Mesenteric fat pad (tissue), 1 donor: ENCODE results near the gene ARHGEF19. TPM values are rescaled to one million over a fixed set of nuclear protein-coding genes. Genes with fewer than 3 reads are reported as not detected.

Source experiments
- DNase-seq: peaks from one replicate; pipeline ENCODE4 v3.0.0-alpha.2; 2020; ENCODE audit warnings: low spot score
- total RNA-seq: library from RNA; stranded (reverse); fragmentation: NEBNext Ultra II Directional; extraction: Animal tissue kit (Norgen Biotek cat#: 25700); gene quantifications from one replicate; pipeline ENCODE4 v1.2.1, GENCODE V29; 2021
- donor health status: DM: yes; HTN: yes; CAD: no.

The ARHGEF19 gene
- total RNA-seq, 1 donor from 2014 or later: 6.7 TPM

- peak; percentile 51 for DNase-seq
Observed at GRCh38 chr1:16244650-16245285, 32.3 kb upstream of the ARHGEF19 start.

- DNase-seq: peak; percentile 89
Observed at GRCh38 chr1:16243936-16244649, 31.6 kb upstream of the ARHGEF19 start.

GRCh38 chr1:16243215-16243610, 30.8 kb upstream of the ARHGEF19 start:
- DNase-seq: no peak

GRCh38 chr1:16242556-16243214, 30.2 kb upstream of the ARHGEF19 start:
- no peak for DNase-seq

- peak; percentile 39 for DNase-seq
Observed at GRCh38 chr1:16241221-16241708, 28.8 kb upstream of the ARHGEF19 start.

- DNase-seq: no peak
Observed at GRCh38 chr1:16239972-16240491, 27.6 kb upstream of the ARHGEF19 start.

GRCh38 chr1:16237343-16237830, 24.9 kb upstream of the ARHGEF19 start:
- no peak for DNase-seq

GRCh38 chr1:16236511-16237342, 24.3 kb upstream of the ARHGEF19 start, which contains the start of gene CPLANE2:
Gene CPLANE2 (minus strand): TSS chr1:16237183. CDS start chr1:16236742, 441 bp downstream.
- DNase-seq: peak; percentile 97

- DNase-seq: no peak
Observed at GRCh38 chr1:16235944-16236510, 23.6 kb upstream of the ARHGEF19 start.

GRCh38 chr1:16235347-16235746, 22.9 kb upstream of the ARHGEF19 start:
- no peak for DNase-seq

- DNase-seq: no peak
Observed at GRCh38 chr1:16233431-16233830, 21.0 kb upstream of the ARHGEF19 start.

GRCh38 chr1:16232316-16232710, 19.9 kb upstream of the ARHGEF19 start:
- DNase-seq: no peak

GRCh38 chr1:16231331-16232315, 19.2 kb upstream of the ARHGEF19 start:
- DNase-seq: no peak

- DNase-seq: no peak
Observed at GRCh38 chr1:16230744-16231143, 18.3 kb upstream of the ARHGEF19 start.

- DNase-seq: no peak
Observed at GRCh38 chr1:16229976-16230740, 17.7 kb upstream of the ARHGEF19 start.

- no peak for DNase-seq
Observed at GRCh38 chr1:16226490-16227179, 14.2 kb upstream of the ARHGEF19 start.

- DNase-seq: no peak
Observed at GRCh38 chr1:16226129-16226489, 13.7 kb upstream of the ARHGEF19 start.

- DNase-seq: no peak
Observed at GRCh38 chr1:16224472-16224871, 12.0 kb upstream of the ARHGEF19 start.
